HCT116 (cell line): Measurements from ENCODE around the gene ZNF276. TPM values are rescaled to one million over a fixed set of nuclear protein-coding genes. Genes with fewer than 3 reads are reported as not detected.

Experiments
- ATAC-seq: fragments of 200-7000 bp; cut with Tn5 transposase; 2 replicates; pipeline ENCODE4 v1.9.1; 2020; ENCODE audit warnings: mild to moderate bottlenecking, moderate library complexity
- BruUV-seq: library from RNA; stranded (reverse); fragments of 400-500 nt; replicated peaks from 2 replicates; lab custom pipeline; 2021; lab: Mats Ljungman, UMichigan
- CTCF ChIA-PET: fragments of 300-600 bp; sonication (Branson Sonifier 250); formaldehyde crosslinking; loops from one replicate; lab custom pipeline; 2021; ENCODE audit warnings: antibody characterized with exemption; lab: Charles Lee
- POLR2A ChIA-PET: fragments of 300-600, 350-600 bp; sonication (Branson Sonifier 250); formaldehyde crosslinking; loops from one replicate; lab custom pipeline; 2021; ENCODE audit warnings: antibody characterized with exemption; lab: Charles Lee
- RAD21 ChIA-PET, 2 experiments: fragments of 300-600 bp; sonication (Branson Sonifier 250); formaldehyde crosslinking; loops; one replicate each; lab custom pipeline; 2023; ENCODE audit warnings: low total read pairs in 2 of 2; ENCODE audit not compliant: uncharacterized antibody in 2 of 2, unreplicated experiment in 2 of 2, low non-redundant PET in 1 of 2; lab: Charles Lee
- DNase-seq: peaks from one replicate; pipeline ENCODE4 v3.0.0-alpha.2; 2010; ENCODE audit warnings: low read depth, low spot score
- H2AFZ ChIP-seq: fragments of 200-600 bp; shearing (Covaris generic), sonication (generic); 2 replicates; pipeline ENCODE4 v1.6.1; 2017; ENCODE audit warnings: low read depth, mixed run types, mixed read lengths, antibody characterized with exemption, low read length; ENCODE audit not compliant: poor library complexity, severe bottlenecking
- H3K27ac ChIP-seq: 2 replicates; pipeline ENCODE4 v1.5.1; 2012; ENCODE audit warnings: low read depth, low read length
- H3K27me3 ChIP-seq: fragments of 200-600 bp; sonication (generic); 2 replicates; pipeline ENCODE4 v1.6.1; 2016; ENCODE audit warnings: mixed run types, low read length, mixed read lengths; ENCODE audit not compliant: insufficient read depth
- H3K36me3 ChIP-seq, 2 experiments: fragments of 200-500 bp in 1 of 2; fragments of 200-600 bp in 1 of 2; sonication (Bioruptor generic) in 1 of 2; sonication (generic) in 1 of 2; 2 replicates each; pipeline versions ENCODE4 v1.5.1 to v1.6.1; 2014 to 2016; ENCODE audit warnings: low read length in 2 of 2, inconsistent platforms in 1 of 2, mixed read lengths in 1 of 2, mixed run types in 1 of 2; ENCODE audit not compliant: insufficient read depth in 2 of 2, control insufficient read depth in 1 of 2
- H3K4me1 ChIP-seq, 2 experiments: fragments of 200-600 bp in 1 of 2; sonication (generic) in 1 of 2; 2 replicates each; pipeline versions ENCODE4 v1.5.1 to v1.6.1; 2012 to 2017; ENCODE audit warnings: low read length in 2 of 2, inconsistent platforms in 1 of 2, mild to moderate bottlenecking in 1 of 2, mixed read lengths in 1 of 2, mixed run types in 1 of 2, moderate library complexity in 1 of 2; ENCODE audit not compliant: insufficient read depth in 2 of 2, control insufficient read depth in 1 of 2
- H3K4me2 ChIP-seq: fragments of 200-600 bp; sonication (generic); 2 replicates; pipeline ENCODE4 v1.6.1; 2017; ENCODE audit warnings: mixed run types, low read length, mixed read lengths
- H3K4me3 ChIP-seq, 2 experiments: fragments of 200-600 bp in 1 of 2; sonication (generic) in 1 of 2; replicated peaks in 1 of 2; 2 replicates each; pipeline ENCODE4 v1.5.1; 2011 to 2016; ENCODE audit warnings: low read length in 2 of 2, control low read depth in 1 of 2, low read depth in 1 of 2, mild to moderate bottlenecking in 1 of 2, mixed read lengths in 1 of 2, mixed run types in 1 of 2
- H3K79me2 ChIP-seq: fragments of 200-600 bp; sonication (generic); 2 replicates; pipeline ENCODE4 v1.6.1; 2017; ENCODE audit warnings: mild to moderate bottlenecking, mixed run types, low read length, moderate library complexity, mixed read lengths; ENCODE audit not compliant: insufficient read depth
- H3K9ac ChIP-seq: fragments of 200-600 bp; sonication (generic); 2 replicates; pipeline ENCODE4 v1.6.1; 2016; ENCODE audit warnings: low read length, mixed read lengths
- H3K9me2 ChIP-seq: fragments of 200-600 bp; sonication (generic), shearing (Covaris generic); 2 replicates; pipeline ENCODE4 v1.6.1; 2017; ENCODE audit warnings: mixed run types, mild to moderate bottlenecking, moderate library complexity; ENCODE audit not compliant: insufficient read depth
- H3K9me3 ChIP-seq, 2 experiments: fragments of 200-500 bp in 1 of 2; fragments of 200-600 bp in 1 of 2; sonication (Bioruptor generic) in 1 of 2; sonication (generic) in 1 of 2; 2 replicates each; pipeline ENCODE4 v1.6.1; 2014 to 2017; ENCODE audit warnings: low read length in 2 of 2, mixed read lengths in 2 of 2, inconsistent platforms in 1 of 2, low read depth in 1 of 2, mild to moderate bottlenecking in 1 of 2, mixed run types in 1 of 2, moderate library complexity in 1 of 2; ENCODE audit not compliant: control insufficient read depth in 1 of 2, insufficient read depth in 1 of 2
- H4K20me1 ChIP-seq: fragments of 200-600 bp; sonication (generic), shearing (Covaris generic); 2 replicates; pipeline ENCODE4 v1.6.1; 2017; ENCODE audit warnings: mixed run types, mild to moderate bottlenecking, moderate library complexity; ENCODE audit not compliant: insufficient read depth
- CBX3 ChIP-seq: IDR thresholded peaks from 2 replicates; pipeline ENCODE4 v1.6.1; 2012; ENCODE audit warnings: low read depth
- CTCF ChIP-seq, 3 experiments: fragments of 200-600 bp in 1 of 3; sonication (generic) in 1 of 3; IDR thresholded peaks in 2 of 3; conservative IDR thresholded peaks in 1 of 3; 2 replicates each; pipeline ENCODE4 v1.5.1; 2012 to 2017; ENCODE audit warnings: low read depth in 2 of 3, low read length in 2 of 3, antibody characterized with exemption in 1 of 3, borderline replicate concordance in 1 of 3, control low read depth in 1 of 3, mild to moderate bottlenecking in 1 of 3, mixed read lengths in 1 of 3, mixed run types in 1 of 3, moderate library complexity in 1 of 3; ENCODE audit not compliant: insufficient read depth in 1 of 3
- EGR1 ChIP-seq: IDR thresholded peaks from 2 replicates; pipeline ENCODE4 v1.6.1; 2012; ENCODE audit warnings: low read depth
- ELF1 ChIP-seq: IDR thresholded peaks from 2 replicates; pipeline ENCODE4 v1.6.1; 2012; ENCODE audit warnings: low read depth, borderline replicate concordance
- EZH2 ChIP-seq: fragments of 200-600 bp; sonication (generic); IDR thresholded peaks from 2 replicates; pipeline ENCODE4 v1.6.1; 2017; ENCODE audit warnings: antibody characterized with exemption, mixed run types
- EZH2phosphoT487 ChIP-seq: fragments of 200-600 bp; IDR thresholded peaks from 2 replicates; pipeline ENCODE4 v1.6.1; 2018; ENCODE audit warnings: antibody characterized with exemption, borderline replicate concordance
- JUND ChIP-seq: IDR thresholded peaks from 2 replicates; pipeline ENCODE4 v1.6.1; 2012
- POLR2A ChIP-seq: IDR thresholded peaks from 2 replicates; pipeline ENCODE4 v1.7.0; 2011; ENCODE audit warnings: borderline replicate concordance; ENCODE audit not compliant: insufficient read depth, insufficient read length; ENCODE audit errors: extremely low read depth
- POLR2AphosphoS5 ChIP-seq: IDR thresholded peaks from 2 replicates; pipeline ENCODE4 v1.6.1; 2011; ENCODE audit warnings: mild to moderate bottlenecking, low read depth, low read length, moderate library complexity
- RAD21 ChIP-seq: IDR thresholded peaks from 2 replicates; pipeline ENCODE4 v1.6.1; 2012; ENCODE audit warnings: low read depth, mild to moderate bottlenecking
- SIN3A ChIP-seq: IDR thresholded peaks from 2 replicates; pipeline ENCODE4 v1.6.1; 2012; ENCODE audit warnings: low read depth
- SRF ChIP-seq: IDR thresholded peaks from 2 replicates; pipeline ENCODE4 v1.6.1; 2012; ENCODE audit warnings: low read depth
- TCF7L2 ChIP-seq: IDR thresholded peaks from 2 replicates; pipeline ENCODE4 v1.7.0; 2011; ENCODE audit warnings: borderline replicate concordance, inconsistent platforms; ENCODE audit not compliant: insufficient read depth, insufficient read length; ENCODE audit errors: extremely low read depth
- YY1 ChIP-seq: IDR thresholded peaks from 2 replicates; pipeline ENCODE4 v1.6.1; 2011; ENCODE audit warnings: low read length, low read depth, moderate library complexity, mild to moderate bottlenecking; ENCODE audit not compliant: insufficient replicate concordance; ENCODE audit errors: extremely low read depth
- ZFX ChIP-seq: fragments of 450-650 bp; IDR thresholded peaks from 2 replicates; pipeline ENCODE4 v1.6.1; 2017
- ZNF274 ChIP-seq: fragments of 200-500 bp; sonication (Bioruptor generic); IDR thresholded peaks from 2 replicates; pipeline ENCODE4 v1.6.1; 2014; ENCODE audit warnings: mild to moderate bottlenecking, low read depth, low read length, inconsistent platforms
- intact Hi-C: fragments of 100-400 bp; cut with micrococcal nuclease; formaldehyde crosslinking; loops from 2 replicates; pipeline ENCODE4 v1.10.0; 2022
- total RNA-seq: library from RNA; stranded (reverse); gene quantifications from one replicate; pipeline ENCODE4 v1.2.1, GENCODE V29; 2021; ENCODE audit not compliant: unreplicated experiment
- TF ChIP-seq, protein P1 (sequence below): IDR thresholded peaks from 2 replicates; pipeline ENCODE4 v1.6.1; 2012
- TF ChIP-seq, protein P2 (sequence below): IDR thresholded peaks from 2 replicates; pipeline ENCODE4 v1.6.1; 2011; ENCODE audit warnings: mild to moderate bottlenecking, low read length, moderate library complexity; ENCODE audit not compliant: insufficient replicate concordance; ENCODE audit errors: extremely low read depth
- TF ChIP-seq, protein P3 (sequence below): IDR thresholded peaks from 2 replicates; pipeline ENCODE4 v1.6.1; 2012; ENCODE audit warnings: low read depth

ZNF276 gene
- total RNA-seq, 1 experiment from 2014 or later, result 49.9 TPM

DNA sequence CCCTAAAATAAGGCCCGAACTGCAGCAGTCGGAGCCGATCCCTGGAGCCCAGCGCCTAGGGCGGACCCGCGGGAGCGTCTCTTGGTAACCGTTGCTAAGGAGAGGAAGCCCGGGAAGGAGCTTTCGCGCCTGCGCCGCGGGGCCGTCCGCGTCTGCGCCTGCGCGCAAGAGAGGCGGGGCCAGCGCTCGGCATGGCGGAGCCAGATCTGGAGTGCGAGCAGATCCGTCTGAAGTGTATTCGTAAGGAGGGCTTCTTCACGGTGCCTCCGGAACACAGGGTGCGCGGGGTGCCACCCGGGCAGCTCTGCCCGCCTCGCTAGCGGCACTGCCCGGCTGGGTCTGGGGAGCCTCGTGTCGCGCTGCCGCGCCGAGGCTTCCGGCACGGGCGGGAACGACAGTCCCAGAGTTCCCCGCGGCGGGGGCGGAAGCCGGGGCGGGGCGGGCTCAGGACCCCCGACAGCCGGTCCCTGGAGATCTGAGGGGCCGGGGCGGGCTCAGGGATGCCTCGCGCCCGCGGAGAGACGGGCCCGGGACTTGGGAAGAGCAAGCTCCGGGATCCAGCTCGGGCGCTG is 34.7 kb upstream of the ZNF276 start, which contains the start of gene CDK10:
TSS of gene CDK10 (plus strand) at position 170 of the 572 bp plus-strand sequence. CDS start at position 192, 22 bp downstream.
- H4K20me1 ChIP-seq, result no peaks in the 10 kb centered on the region
- peak within 1 kb of the TSS; percentile 86 for H3K9ac ChIP-seq
- peaks cover 9 to 20% of the 10 kb centered on the region in 2 experiments for H3K4me1 ChIP-seq
- ChIA-PET POLR2A (interaction anchor here (1.0 to 1.4 kb wide), 5 partner anchors 9 to 19 kb away, joined by 3 to 7 read pairs (median 4); no protein-coding TSS in a partner anchor), CTCF (interaction anchor here (0.9 to 1.8 kb wide), 5 partner anchors 13 to 121 kb away, joined by 3 to 14 read pairs (median 3); no protein-coding TSS in a partner anchor), RAD21 (interaction anchor here in 1 of 2 experiments (0.7 kb wide), 1 partner anchor 13 kb away, joined by 3 read pairs; no protein-coding TSS in a partner anchor)
- H3K27me3 ChIP-seq, result no peaks in the 10 kb centered on the region
- intact Hi-C loops, result loop anchor here (1.0 kb wide), 1 partner anchor 14 kb away; no protein-coding TSS in a partner anchor
- H2AFZ ChIP-seq, result no peak within 1 kb of the TSS
- H3K4me2 ChIP-seq, result peak within 1 kb of the TSS; percentile 95
- DNase-seq, result peak; percentile 84
- no peaks in the 10 kb centered on the region for H3K9me2 ChIP-seq
- H3K79me2 ChIP-seq, result peaks cover 30% of the 10 kb centered on the region
- H3K27ac ChIP-seq, result peak within 1 kb of the TSS; percentile 80
- H3K36me3 ChIP-seq, result peaks cover 11 to 47% of the 10 kb centered on the region in 2 experiments; a peak in 3 of 4 replicates
- H3K4me3 ChIP-seq, result peak within 1 kb of the TSS; percentile 57 to 85
- ATAC-seq, result peak; percentile 87
- BruUV-seq, result TSS peak; percentile 50
- peaks cover 6% of the 10 kb centered on the region in 2 experiments; a peak in 2 of 4 replicates for H3K9me3 ChIP-seq
- TF ChIP-seq RAD21 (no peak), YY1 (peak; percentile 89), CTCF (IDR thresholded peaks at IDR 0.05 in 2 of 3, conservative IDR thresholded peaks at IDR 0.05 in 1 of 3; ENCODE audit: borderline replicate concordance in 1 of 3, insufficient read depth in 1 of 3, low read depth in 2 of 3, low read length in 2 of 3) (no peak), ELF1 (no peak; the same call in 1 of the 2 replicates), EZH2phosphoT487 (no peak), EGR1 (peak; percentile 80), POLR2A (peak; percentile 78), EZH2 (no peak), ZNF274 (no peak), SRF (no peak), SIN3A (peak; percentile 78), CBX3 (no peak), POLR2AphosphoS5 (peak; percentile 95), TCF7L2 (peak; percentile 6), JUND (no peak), ZFX (no peak)
- TF ChIP-seq, protein P1, sequence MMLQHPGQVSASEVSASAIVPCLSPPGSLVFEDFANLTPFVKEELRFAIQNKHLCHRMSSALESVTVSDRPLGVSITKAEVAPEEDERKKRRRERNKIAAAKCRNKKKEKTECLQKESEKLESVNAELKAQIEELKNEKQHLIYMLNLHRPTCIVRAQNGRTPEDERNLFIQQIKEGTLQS, result no peak
- TF ChIP-seq, protein P2, sequence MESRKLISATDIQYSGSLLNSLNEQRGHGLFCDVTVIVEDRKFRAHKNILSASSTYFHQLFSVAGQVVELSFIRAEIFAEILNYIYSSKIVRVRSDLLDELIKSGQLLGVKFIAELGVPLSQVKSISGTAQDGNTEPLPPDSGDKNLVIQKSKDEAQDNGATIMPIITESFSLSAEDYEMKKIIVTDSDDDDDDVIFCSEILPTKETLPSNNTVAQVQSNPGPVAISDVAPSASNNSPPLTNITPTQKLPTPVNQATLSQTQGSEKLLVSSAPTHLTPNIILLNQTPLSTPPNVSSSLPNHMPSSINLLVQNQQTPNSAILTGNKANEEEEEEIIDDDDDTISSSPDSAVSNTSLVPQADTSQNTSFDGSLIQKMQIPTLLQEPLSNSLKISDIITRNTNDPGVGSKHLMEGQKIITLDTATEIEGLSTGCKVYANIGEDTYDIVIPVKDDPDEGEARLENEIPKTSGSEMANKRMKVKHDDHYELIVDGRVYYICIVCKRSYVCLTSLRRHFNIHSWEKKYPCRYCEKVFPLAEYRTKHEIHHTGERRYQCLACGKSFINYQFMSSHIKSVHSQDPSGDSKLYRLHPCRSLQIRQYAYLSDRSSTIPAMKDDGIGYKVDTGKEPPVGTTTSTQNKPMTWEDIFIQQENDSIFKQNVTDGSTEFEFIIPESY, result peak; percentile 46
- TF ChIP-seq, protein P3, sequence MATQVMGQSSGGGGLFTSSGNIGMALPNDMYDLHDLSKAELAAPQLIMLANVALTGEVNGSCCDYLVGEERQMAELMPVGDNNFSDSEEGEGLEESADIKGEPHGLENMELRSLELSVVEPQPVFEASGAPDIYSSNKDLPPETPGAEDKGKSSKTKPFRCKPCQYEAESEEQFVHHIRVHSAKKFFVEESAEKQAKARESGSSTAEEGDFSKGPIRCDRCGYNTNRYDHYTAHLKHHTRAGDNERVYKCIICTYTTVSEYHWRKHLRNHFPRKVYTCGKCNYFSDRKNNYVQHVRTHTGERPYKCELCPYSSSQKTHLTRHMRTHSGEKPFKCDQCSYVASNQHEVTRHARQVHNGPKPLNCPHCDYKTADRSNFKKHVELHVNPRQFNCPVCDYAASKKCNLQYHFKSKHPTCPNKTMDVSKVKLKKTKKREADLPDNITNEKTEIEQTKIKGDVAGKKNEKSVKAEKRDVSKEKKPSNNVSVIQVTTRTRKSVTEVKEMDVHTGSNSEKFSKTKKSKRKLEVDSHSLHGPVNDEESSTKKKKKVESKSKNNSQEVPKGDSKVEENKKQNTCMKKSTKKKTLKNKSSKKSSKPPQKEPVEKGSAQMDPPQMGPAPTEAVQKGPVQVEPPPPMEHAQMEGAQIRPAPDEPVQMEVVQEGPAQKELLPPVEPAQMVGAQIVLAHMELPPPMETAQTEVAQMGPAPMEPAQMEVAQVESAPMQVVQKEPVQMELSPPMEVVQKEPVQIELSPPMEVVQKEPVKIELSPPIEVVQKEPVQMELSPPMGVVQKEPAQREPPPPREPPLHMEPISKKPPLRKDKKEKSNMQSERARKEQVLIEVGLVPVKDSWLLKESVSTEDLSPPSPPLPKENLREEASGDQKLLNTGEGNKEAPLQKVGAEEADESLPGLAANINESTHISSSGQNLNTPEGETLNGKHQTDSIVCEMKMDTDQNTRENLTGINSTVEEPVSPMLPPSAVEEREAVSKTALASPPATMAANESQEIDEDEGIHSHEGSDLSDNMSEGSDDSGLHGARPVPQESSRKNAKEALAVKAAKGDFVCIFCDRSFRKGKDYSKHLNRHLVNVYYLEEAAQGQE, result no peak
